HCT116 (cell line): ENCODE data around the gene APOBEC3B. TPM values are rescaled to one million over a fixed set of nuclear protein-coding genes. Genes with fewer than 3 reads are reported as not detected.
"Not testable (repeated sequence)": the region's sequence is repeated elsewhere in the genome, so short reads cannot be mapped to it uniquely, and the experiment has no call there.

Experiments used
- ATAC-seq: fragments of 200-7000 bp; cut with Tn5 transposase; 2 replicates; pipeline ENCODE4 v1.9.1; 2020; ENCODE audit warnings: mild to moderate bottlenecking, moderate library complexity
- BruUV-seq: library from RNA; stranded (reverse); fragments of 400-500 nt; replicated peaks from 2 replicates; lab custom pipeline; 2021; lab: Mats Ljungman, UMichigan
- CTCF ChIA-PET: fragments of 300-600 bp; sonication (Branson Sonifier 250); formaldehyde crosslinking; loops from one replicate; lab custom pipeline; 2021; ENCODE audit warnings: antibody characterized with exemption; lab: Charles Lee
- POLR2A ChIA-PET: fragments of 300-600, 350-600 bp; sonication (Branson Sonifier 250); formaldehyde crosslinking; loops from one replicate; lab custom pipeline; 2021; ENCODE audit warnings: antibody characterized with exemption; lab: Charles Lee
- RAD21 ChIA-PET, 2 experiments: fragments of 300-600 bp; sonication (Branson Sonifier 250); formaldehyde crosslinking; loops; one replicate each; lab custom pipeline; 2023; ENCODE audit warnings: low total read pairs in 2 of 2; ENCODE audit not compliant: uncharacterized antibody in 2 of 2, unreplicated experiment in 2 of 2, low non-redundant PET in 1 of 2; lab: Charles Lee
- DNase-seq: peaks from one replicate; pipeline ENCODE4 v3.0.0-alpha.2; 2010; ENCODE audit warnings: low read depth, low spot score
- H2AFZ ChIP-seq: fragments of 200-600 bp; shearing (Covaris generic), sonication (generic); 2 replicates; pipeline ENCODE4 v1.6.1; 2017; ENCODE audit warnings: low read depth, mixed run types, mixed read lengths, antibody characterized with exemption, low read length; ENCODE audit not compliant: poor library complexity, severe bottlenecking
- H3K27ac ChIP-seq: 2 replicates; pipeline ENCODE4 v1.5.1; 2012; ENCODE audit warnings: low read depth, low read length
- H3K27me3 ChIP-seq: fragments of 200-600 bp; sonication (generic); 2 replicates; pipeline ENCODE4 v1.6.1; 2016; ENCODE audit warnings: mixed run types, low read length, mixed read lengths; ENCODE audit not compliant: insufficient read depth
- H3K36me3 ChIP-seq, 2 experiments: fragments of 200-500 bp in 1 of 2; fragments of 200-600 bp in 1 of 2; sonication (Bioruptor generic) in 1 of 2; sonication (generic) in 1 of 2; 2 replicates each; pipeline versions ENCODE4 v1.5.1 to v1.6.1; 2014 to 2016; ENCODE audit warnings: low read length in 2 of 2, inconsistent platforms in 1 of 2, mixed read lengths in 1 of 2, mixed run types in 1 of 2; ENCODE audit not compliant: insufficient read depth in 2 of 2, control insufficient read depth in 1 of 2
- H3K4me1 ChIP-seq, 2 experiments: fragments of 200-600 bp in 1 of 2; sonication (generic) in 1 of 2; 2 replicates each; pipeline versions ENCODE4 v1.5.1 to v1.6.1; 2012 to 2017; ENCODE audit warnings: low read length in 2 of 2, inconsistent platforms in 1 of 2, mild to moderate bottlenecking in 1 of 2, mixed read lengths in 1 of 2, mixed run types in 1 of 2, moderate library complexity in 1 of 2; ENCODE audit not compliant: insufficient read depth in 2 of 2, control insufficient read depth in 1 of 2
- H3K4me2 ChIP-seq: fragments of 200-600 bp; sonication (generic); 2 replicates; pipeline ENCODE4 v1.6.1; 2017; ENCODE audit warnings: mixed run types, low read length, mixed read lengths
- H3K4me3 ChIP-seq, 2 experiments: fragments of 200-600 bp in 1 of 2; sonication (generic) in 1 of 2; replicated peaks in 1 of 2; 2 replicates each; pipeline ENCODE4 v1.5.1; 2011 to 2016; ENCODE audit warnings: low read length in 2 of 2, control low read depth in 1 of 2, low read depth in 1 of 2, mild to moderate bottlenecking in 1 of 2, mixed read lengths in 1 of 2, mixed run types in 1 of 2
- H3K79me2 ChIP-seq: fragments of 200-600 bp; sonication (generic); 2 replicates; pipeline ENCODE4 v1.6.1; 2017; ENCODE audit warnings: mild to moderate bottlenecking, mixed run types, low read length, moderate library complexity, mixed read lengths; ENCODE audit not compliant: insufficient read depth
- H3K9ac ChIP-seq: fragments of 200-600 bp; sonication (generic); 2 replicates; pipeline ENCODE4 v1.6.1; 2016; ENCODE audit warnings: low read length, mixed read lengths
- H3K9me2 ChIP-seq: fragments of 200-600 bp; sonication (generic), shearing (Covaris generic); 2 replicates; pipeline ENCODE4 v1.6.1; 2017; ENCODE audit warnings: mixed run types, mild to moderate bottlenecking, moderate library complexity; ENCODE audit not compliant: insufficient read depth
- H3K9me3 ChIP-seq, 2 experiments: fragments of 200-500 bp in 1 of 2; fragments of 200-600 bp in 1 of 2; sonication (Bioruptor generic) in 1 of 2; sonication (generic) in 1 of 2; 2 replicates each; pipeline ENCODE4 v1.6.1; 2014 to 2017; ENCODE audit warnings: low read length in 2 of 2, mixed read lengths in 2 of 2, inconsistent platforms in 1 of 2, low read depth in 1 of 2, mild to moderate bottlenecking in 1 of 2, mixed run types in 1 of 2, moderate library complexity in 1 of 2; ENCODE audit not compliant: control insufficient read depth in 1 of 2, insufficient read depth in 1 of 2
- H4K20me1 ChIP-seq: fragments of 200-600 bp; sonication (generic), shearing (Covaris generic); 2 replicates; pipeline ENCODE4 v1.6.1; 2017; ENCODE audit warnings: mixed run types, mild to moderate bottlenecking, moderate library complexity; ENCODE audit not compliant: insufficient read depth
- CBX3 ChIP-seq: IDR thresholded peaks from 2 replicates; pipeline ENCODE4 v1.6.1; 2012; ENCODE audit warnings: low read depth
- EGR1 ChIP-seq: IDR thresholded peaks from 2 replicates; pipeline ENCODE4 v1.6.1; 2012; ENCODE audit warnings: low read depth
- EZH2 ChIP-seq: fragments of 200-600 bp; sonication (generic); IDR thresholded peaks from 2 replicates; pipeline ENCODE4 v1.6.1; 2017; ENCODE audit warnings: antibody characterized with exemption, mixed run types
- EZH2phosphoT487 ChIP-seq: fragments of 200-600 bp; IDR thresholded peaks from 2 replicates; pipeline ENCODE4 v1.6.1; 2018; ENCODE audit warnings: antibody characterized with exemption, borderline replicate concordance
- FOSL1 ChIP-seq: IDR thresholded peaks from 2 replicates; pipeline ENCODE4 v1.6.1; 2012; ENCODE audit warnings: low read depth
- JUND ChIP-seq: IDR thresholded peaks from 2 replicates; pipeline ENCODE4 v1.6.1; 2012
- MAX ChIP-seq: IDR thresholded peaks from 2 replicates; pipeline ENCODE4 v1.6.1; 2012
- POLR2A ChIP-seq: IDR thresholded peaks from 2 replicates; pipeline ENCODE4 v1.7.0; 2011; ENCODE audit warnings: borderline replicate concordance; ENCODE audit not compliant: insufficient read depth, insufficient read length; ENCODE audit errors: extremely low read depth
- POLR2AphosphoS5 ChIP-seq: IDR thresholded peaks from 2 replicates; pipeline ENCODE4 v1.6.1; 2011; ENCODE audit warnings: mild to moderate bottlenecking, low read depth, low read length, moderate library complexity
- RAD21 ChIP-seq: IDR thresholded peaks from 2 replicates; pipeline ENCODE4 v1.6.1; 2012; ENCODE audit warnings: low read depth, mild to moderate bottlenecking
- SIN3A ChIP-seq: IDR thresholded peaks from 2 replicates; pipeline ENCODE4 v1.6.1; 2012; ENCODE audit warnings: low read depth
- SP1 ChIP-seq: IDR thresholded peaks from 2 replicates; pipeline ENCODE4 v1.6.1; 2012; ENCODE audit warnings: low read depth
- SRF ChIP-seq: IDR thresholded peaks from 2 replicates; pipeline ENCODE4 v1.6.1; 2012; ENCODE audit warnings: low read depth
- TCF7L2 ChIP-seq: IDR thresholded peaks from 2 replicates; pipeline ENCODE4 v1.7.0; 2011; ENCODE audit warnings: borderline replicate concordance, inconsistent platforms; ENCODE audit not compliant: insufficient read depth, insufficient read length; ENCODE audit errors: extremely low read depth
- YY1 ChIP-seq: IDR thresholded peaks from 2 replicates; pipeline ENCODE4 v1.6.1; 2011; ENCODE audit warnings: low read length, low read depth, moderate library complexity, mild to moderate bottlenecking; ENCODE audit not compliant: insufficient replicate concordance; ENCODE audit errors: extremely low read depth
- ZFX ChIP-seq: fragments of 450-650 bp; IDR thresholded peaks from 2 replicates; pipeline ENCODE4 v1.6.1; 2017
- intact Hi-C: fragments of 100-400 bp; cut with micrococcal nuclease; formaldehyde crosslinking; loops from 2 replicates; pipeline ENCODE4 v1.10.0; 2022
- total RNA-seq: library from RNA; stranded (reverse); gene quantifications from one replicate; pipeline ENCODE4 v1.2.1, GENCODE V29; 2021; ENCODE audit not compliant: unreplicated experiment
- TF ChIP-seq, protein P1 (sequence below): IDR thresholded peaks from 2 replicates; pipeline ENCODE4 v1.6.1; 2011; ENCODE audit warnings: mild to moderate bottlenecking, low read length, moderate library complexity; ENCODE audit not compliant: insufficient replicate concordance; ENCODE audit errors: extremely low read depth
- TF ChIP-seq, protein P2 (sequence below): IDR thresholded peaks from 2 replicates; pipeline ENCODE4 v1.6.1; 2012

APOBEC3B gene
- total RNA-seq, 1 experiment from 2014 or later, result 10.3 TPM

- H3K79me2 ChIP-seq, H2AFZ ChIP-seq, RAD21 ChIA-PET, DNase-seq, H3K27ac ChIP-seq, H3K9me2 ChIP-seq, CTCF ChIA-PET, intact Hi-C loops, H3K36me3 ChIP-seq, H3K4me2 ChIP-seq, H3K9me3 ChIP-seq, POLR2A ChIA-PET, H3K4me3 ChIP-seq, ATAC-seq, H4K20me1 ChIP-seq, H3K27me3 ChIP-seq, H3K9ac ChIP-seq, BruUV-seq: not testable (repeated sequence)
- peaks cover 15 to 19% of the 10 kb centered on the region in 2 experiments; a peak in 3 of 4 replicates for H3K4me1 ChIP-seq
Observed at GRCh38 chr22:39037071-39037470, 54.9 kb downstream of the APOBEC3B start.

GRCh38 chr22:39039306-39040126, 57.4 kb downstream of the APOBEC3B start:
- Histone ChIP-seq H3K9me3 (no peaks in the 10 kb centered on the region), H3K9ac (0 out of 2 replicates have a peak overlapping the region, but pooled peaks have one; percentile 17), H3K4me1 (peaks cover 16 to 19% of the 10 kb centered on the region in 2 experiments; a peak in 3 of 4 replicates), H3K27me3 (no peaks in the 10 kb centered on the region), H3K4me3 (peak overlapping the region; percentile 28 to 30), H3K4me2 (peak overlapping the region; percentile 94), H3K36me3 (no peaks in the 10 kb centered on the region), H4K20me1 (no peaks in the 10 kb centered on the region), H3K79me2 (0 out of 2 replicates have a peak, but pooled peaks cover 4% of the 10 kb centered on the region), H3K27ac (peak overlapping the region; percentile 87), H3K9me2 (no peaks in the 10 kb centered on the region), H2AFZ (no peak overlapping the region)
- ChIA-PET CTCF (no interaction called here), POLR2A (no interaction called here), RAD21 (no interaction called here)
- ATAC-seq (no peak), DNase-seq (no peak)
- no TSS peak for BruUV-seq
- intact Hi-C loops, result no loop called here
- TF ChIP-seq EZH2, result no peak
- no peak for TF ChIP-seq SP1
- no peak for TF ChIP-seq MAX
- no peak for TF ChIP-seq EZH2phosphoT487
- TF ChIP-seq SIN3A, result no peak
- no peak for TF ChIP-seq JUND
- TF ChIP-seq POLR2A, result no peak
- TF ChIP-seq RAD21, result no peak
- no peak for TF ChIP-seq CBX3
- no peak for TF ChIP-seq YY1
- TF ChIP-seq TCF7L2, result no peak
- TF ChIP-seq, protein P1, sequence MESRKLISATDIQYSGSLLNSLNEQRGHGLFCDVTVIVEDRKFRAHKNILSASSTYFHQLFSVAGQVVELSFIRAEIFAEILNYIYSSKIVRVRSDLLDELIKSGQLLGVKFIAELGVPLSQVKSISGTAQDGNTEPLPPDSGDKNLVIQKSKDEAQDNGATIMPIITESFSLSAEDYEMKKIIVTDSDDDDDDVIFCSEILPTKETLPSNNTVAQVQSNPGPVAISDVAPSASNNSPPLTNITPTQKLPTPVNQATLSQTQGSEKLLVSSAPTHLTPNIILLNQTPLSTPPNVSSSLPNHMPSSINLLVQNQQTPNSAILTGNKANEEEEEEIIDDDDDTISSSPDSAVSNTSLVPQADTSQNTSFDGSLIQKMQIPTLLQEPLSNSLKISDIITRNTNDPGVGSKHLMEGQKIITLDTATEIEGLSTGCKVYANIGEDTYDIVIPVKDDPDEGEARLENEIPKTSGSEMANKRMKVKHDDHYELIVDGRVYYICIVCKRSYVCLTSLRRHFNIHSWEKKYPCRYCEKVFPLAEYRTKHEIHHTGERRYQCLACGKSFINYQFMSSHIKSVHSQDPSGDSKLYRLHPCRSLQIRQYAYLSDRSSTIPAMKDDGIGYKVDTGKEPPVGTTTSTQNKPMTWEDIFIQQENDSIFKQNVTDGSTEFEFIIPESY, result no peak
- TF ChIP-seq EGR1, result no peak
- TF ChIP-seq ZFX, result no peak
- no peak for TF ChIP-seq POLR2AphosphoS5
- TF ChIP-seq, protein P2, sequence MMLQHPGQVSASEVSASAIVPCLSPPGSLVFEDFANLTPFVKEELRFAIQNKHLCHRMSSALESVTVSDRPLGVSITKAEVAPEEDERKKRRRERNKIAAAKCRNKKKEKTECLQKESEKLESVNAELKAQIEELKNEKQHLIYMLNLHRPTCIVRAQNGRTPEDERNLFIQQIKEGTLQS, result no peak
- TF ChIP-seq SRF, result no peak
- TF ChIP-seq FOSL1, result no peak
